Urothelium cell line (cell line): ENCODE measurements around the gene KIAA0930.
"Not testable (repeated sequence)": the region's sequence is repeated elsewhere in the genome, so short reads cannot be mapped to it uniquely, and the experiment has no call there.

Source experiments
- DNase-seq: peaks from one replicate; pipeline ENCODE4 v3.0.0; 2011; ENCODE audit warnings: low spot score, mixed read lengths
- FAIRE-seq: peaks from 2 replicates; lab custom pipeline; 2011; peaks lifted over from hg19 to GRCh38; lab: Jason Lieb, UNC

The KIAA0930 gene

GRCh38 chr22:45263463-45264269 is 23.0 kb upstream of the KIAA0930 start:
- FAIRE-seq (peak; percentile 20), DNase-seq (peak; percentile 83)

GRCh38 chr22:45262931-45263462 is 22.3 kb upstream of the KIAA0930 start:
- DNase-seq = no peak
- FAIRE-seq = no peak

- DNase-seq (no peak), FAIRE-seq (no peak)
Observed at GRCh38 chr22:45262195-45262930, 21.7 kb upstream of the KIAA0930 start.

- no peak for DNase-seq
- no peak for FAIRE-seq
Observed at GRCh38 chr22:45261407-45262088, 20.9 kb upstream of the KIAA0930 start.

DNA sequence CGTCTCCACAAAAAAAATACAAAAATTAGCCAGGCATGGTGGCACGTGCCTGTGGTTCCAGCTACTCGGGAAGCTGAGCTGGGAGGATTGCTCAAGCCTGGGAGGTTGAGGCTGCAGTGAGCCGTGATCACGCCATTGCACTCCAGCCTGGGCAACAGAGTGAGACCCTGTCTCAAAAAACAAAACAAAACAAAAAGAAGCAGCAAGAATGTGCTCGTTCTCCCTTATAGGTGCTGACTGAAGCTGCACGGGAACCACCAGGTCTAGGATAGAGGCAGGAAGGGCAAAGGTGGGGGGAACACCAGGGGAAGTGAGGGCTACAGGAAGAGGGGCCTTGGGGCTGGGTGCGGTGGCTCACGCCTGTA is 19.7 kb upstream of the KIAA0930 start:
- FAIRE-seq, DNase-seq: not testable (repeated sequence)

GRCh38 chr22:45259754-45260394 is 19.2 kb upstream of the KIAA0930 start:
- no peak for DNase-seq
- peak; percentile 78 for FAIRE-seq

DNA sequence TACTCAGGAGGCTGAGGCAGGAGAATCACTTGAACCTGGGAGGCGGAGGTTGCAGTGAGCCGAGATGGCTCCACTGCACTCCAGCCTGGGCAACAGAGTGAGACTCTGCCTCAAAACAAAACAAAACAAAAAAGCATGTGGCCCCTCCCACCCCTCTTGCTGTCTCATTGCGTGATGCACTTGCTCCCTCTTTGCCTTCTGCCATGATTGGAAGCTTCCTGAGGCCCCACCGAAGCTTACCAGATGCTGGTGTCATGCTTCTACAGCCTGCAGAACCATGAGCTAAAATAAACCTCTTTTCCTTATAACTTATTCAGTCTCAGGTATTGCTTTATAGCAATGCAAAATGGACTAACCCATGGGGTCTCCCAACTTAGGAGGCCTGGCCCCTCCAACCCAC is 17.2 kb upstream of the KIAA0930 start:
- DNase-seq, FAIRE-seq: not testable (repeated sequence)

- no peak for DNase-seq
- no peak for FAIRE-seq
Observed at GRCh38 chr22:45254789-45255278, 14.1 kb upstream of the KIAA0930 start.

- DNase-seq = no peak
- FAIRE-seq = no peak
Observed at GRCh38 chr22:45254388-45254787, 13.7 kb upstream of the KIAA0930 start.

GRCh38 chr22:45253039-45253641 is 12.4 kb upstream of the KIAA0930 start:
- no peak for DNase-seq
- no peak for FAIRE-seq

GRCh38 chr22:45251825-45252224 is 11.1 kb upstream of the KIAA0930 start:
- FAIRE-seq (no peak), DNase-seq (no peak)

GRCh38 chr22:45248832-45249561 is 8.3 kb upstream of the KIAA0930 start:
- no peak for DNase-seq
- no peak for FAIRE-seq

GRCh38 chr22:45246060-45246985 is 5.6 kb upstream of the KIAA0930 start:
- FAIRE-seq (peak; percentile 13), DNase-seq (peak; percentile 89)

GRCh38 chr22:45244916-45245315 is 4.2 kb upstream of the KIAA0930 start:
- DNase-seq (no peak), FAIRE-seq (peak; percentile 17)

- peak; percentile 89 for FAIRE-seq
- DNase-seq = no peak
Observed at GRCh38 chr22:45242778-45243191, 2.1 kb upstream of the KIAA0930 start.

DNA sequence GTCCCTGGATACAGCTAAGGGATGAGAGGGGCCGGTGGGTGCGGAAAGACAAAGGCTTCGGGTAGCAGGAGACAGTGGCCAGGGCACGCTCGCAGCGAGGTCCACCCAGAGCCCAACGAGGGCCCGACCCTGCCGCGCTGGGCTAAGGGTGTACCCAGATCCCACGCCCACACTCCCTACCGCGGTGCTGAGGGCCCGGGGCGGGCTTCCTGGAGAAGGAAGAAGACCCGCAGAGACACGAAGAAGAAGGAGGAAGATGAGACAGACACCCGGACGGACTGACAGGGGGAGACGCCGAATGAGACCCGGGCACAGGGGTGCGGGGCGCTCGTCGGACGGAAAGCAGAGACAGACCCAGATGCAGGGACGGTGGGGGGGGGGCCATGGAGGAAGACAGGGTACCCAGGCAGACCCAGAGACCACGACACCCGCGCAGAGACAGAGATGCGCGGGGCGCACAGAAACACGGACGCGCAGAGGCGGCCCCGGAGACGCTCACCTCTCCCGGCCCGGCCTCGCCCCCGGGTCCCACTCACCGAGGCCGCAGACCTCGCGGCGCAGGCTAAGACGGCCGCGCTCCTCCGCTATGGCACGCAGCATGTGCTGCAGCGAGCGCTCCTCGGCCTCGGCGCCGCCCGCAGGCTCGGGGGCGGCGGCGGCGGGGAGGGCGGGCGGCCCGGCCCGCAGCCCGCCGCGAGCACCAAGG is 437 bp downstream of the KIAA0930 start:
- no peak for FAIRE-seq
- DNase-seq = peak; percentile 65

DNA sequence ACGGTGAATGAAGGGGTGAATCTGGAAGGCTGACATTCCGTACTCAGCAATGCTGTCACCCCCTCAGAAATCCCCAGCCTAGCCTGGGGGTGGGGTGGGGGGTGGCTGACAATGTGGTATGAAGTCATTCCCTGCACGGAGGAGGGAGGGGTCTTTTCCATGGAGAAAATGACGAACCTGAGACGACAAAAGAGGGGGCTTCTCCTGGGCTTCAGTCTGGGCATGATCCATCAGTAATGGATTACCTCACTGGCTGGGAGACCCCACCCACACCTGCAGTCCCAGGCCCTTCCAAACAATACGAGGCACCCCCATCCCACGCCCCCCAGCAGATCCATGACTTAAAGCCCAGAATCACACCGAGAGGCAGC is 1.0 kb downstream of the KIAA0930 start:
- FAIRE-seq (no peak), DNase-seq (no peak)
